ENCODE measurements around the gene DENND1A. TPM values are rescaled to one million over a fixed set of nuclear protein-coding genes. Genes with fewer than 3 reads are reported as not detected.

The DENND1A gene
- total RNA-seq, 1 donor from 2014 or later, result 13.9 TPM

DNA sequence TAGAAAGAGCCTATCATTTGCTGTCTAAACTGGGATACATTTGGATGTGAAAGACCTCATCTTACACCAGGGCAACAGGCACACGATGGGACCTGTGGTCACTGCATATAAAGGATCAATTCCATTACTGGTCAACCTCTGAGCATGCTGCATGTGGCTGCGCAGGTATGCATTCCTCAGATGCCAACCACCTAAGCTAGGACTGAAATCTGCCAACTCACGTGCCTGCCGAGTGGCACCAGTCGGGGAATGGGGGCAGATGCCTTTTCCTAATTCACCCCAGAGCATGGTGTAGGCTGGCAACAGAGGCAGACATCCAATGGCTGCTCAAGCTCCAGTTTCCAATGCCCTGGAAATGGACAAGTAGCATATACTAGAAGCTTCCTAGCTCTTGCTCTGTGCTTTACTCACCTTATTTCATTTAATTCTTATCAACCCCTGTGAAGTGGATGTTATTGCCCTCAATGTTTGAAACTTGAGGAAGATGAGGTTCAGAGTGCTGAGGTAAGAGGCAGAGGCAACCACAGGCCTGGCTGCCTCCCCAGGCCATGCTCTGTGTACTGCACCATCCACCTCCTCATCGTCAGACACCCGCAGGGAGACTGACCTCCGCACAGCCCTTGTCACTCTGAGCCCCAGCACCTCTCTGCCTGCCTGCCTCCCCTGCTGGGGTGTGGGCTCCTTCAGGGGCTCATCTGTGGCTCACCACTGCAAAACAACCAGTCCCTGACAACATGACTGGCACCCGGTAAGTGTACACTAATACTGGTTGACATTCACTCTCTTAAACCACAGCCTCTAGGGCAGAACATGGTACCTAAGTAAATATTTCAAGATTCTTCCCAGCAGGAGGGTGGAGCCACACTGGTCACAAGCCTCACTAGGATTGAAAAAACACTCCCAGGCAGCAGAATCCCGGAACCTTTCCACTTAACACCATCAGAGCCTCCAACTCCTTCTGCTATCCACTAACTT is 345.4 kb downstream of the DENND1A start:
- TF ChIP-seq, protein P1, sequence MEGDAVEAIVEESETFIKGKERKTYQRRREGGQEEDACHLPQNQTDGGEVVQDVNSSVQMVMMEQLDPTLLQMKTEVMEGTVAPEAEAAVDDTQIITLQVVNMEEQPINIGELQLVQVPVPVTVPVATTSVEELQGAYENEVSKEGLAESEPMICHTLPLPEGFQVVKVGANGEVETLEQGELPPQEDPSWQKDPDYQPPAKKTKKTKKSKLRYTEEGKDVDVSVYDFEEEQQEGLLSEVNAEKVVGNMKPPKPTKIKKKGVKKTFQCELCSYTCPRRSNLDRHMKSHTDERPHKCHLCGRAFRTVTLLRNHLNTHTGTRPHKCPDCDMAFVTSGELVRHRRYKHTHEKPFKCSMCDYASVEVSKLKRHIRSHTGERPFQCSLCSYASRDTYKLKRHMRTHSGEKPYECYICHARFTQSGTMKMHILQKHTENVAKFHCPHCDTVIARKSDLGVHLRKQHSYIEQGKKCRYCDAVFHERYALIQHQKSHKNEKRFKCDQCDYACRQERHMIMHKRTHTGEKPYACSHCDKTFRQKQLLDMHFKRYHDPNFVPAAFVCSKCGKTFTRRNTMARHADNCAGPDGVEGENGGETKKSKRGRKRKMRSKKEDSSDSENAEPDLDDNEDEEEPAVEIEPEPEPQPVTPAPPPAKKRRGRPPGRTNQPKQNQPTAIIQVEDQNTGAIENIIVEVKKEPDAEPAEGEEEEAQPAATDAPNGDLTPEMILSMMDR (IDR thresholded peaks at IDR 0.05; ENCODE audit: partially characterized antibody, unreplicated experiment), result no peak
- no peak for DNase-seq
- Mint-ChIP-seq H3K27ac (ENCODE audit: unreplicated experiment) (no peak overlapping the region), H3K36me3 (ENCODE audit: unreplicated experiment) (peaks cover 17% of the 10 kb centered on the region), H3K4me1 (ENCODE audit: low read depth, unreplicated experiment) (peaks cover 2% of the 10 kb centered on the region), H3K9me3 (ENCODE audit: unreplicated experiment) (peaks cover 6% of the 10 kb centered on the region), H3K27me3 (ENCODE audit: unreplicated experiment) (peaks cover 2% of the 10 kb centered on the region), H3K4me3 (ENCODE audit: unreplicated experiment) (no peak overlapping the region)

DNA sequence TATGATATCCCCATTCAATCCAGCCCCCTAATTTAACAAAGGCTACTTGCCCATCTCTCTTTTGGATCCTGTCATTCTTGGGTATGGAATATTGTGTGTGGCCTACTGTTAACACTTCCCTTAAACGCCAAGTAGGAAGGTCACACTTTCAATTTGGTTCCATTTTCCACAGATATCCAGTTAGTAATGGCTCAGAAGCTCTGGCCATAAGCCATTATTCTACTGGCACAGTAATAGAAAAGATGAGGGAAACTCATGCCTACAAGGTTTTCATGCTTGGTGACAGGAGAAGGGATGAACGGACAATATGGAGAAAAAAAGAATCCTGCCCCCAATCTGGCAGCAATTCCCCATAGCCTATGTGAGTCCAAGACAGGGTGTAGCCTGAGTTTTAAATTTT is 346.3 kb downstream of the DENND1A start:
- peaks cover 2% of the 10 kb centered on the region for H3K27me3 Mint-ChIP-seq (ENCODE audit: unreplicated experiment)

DNA sequence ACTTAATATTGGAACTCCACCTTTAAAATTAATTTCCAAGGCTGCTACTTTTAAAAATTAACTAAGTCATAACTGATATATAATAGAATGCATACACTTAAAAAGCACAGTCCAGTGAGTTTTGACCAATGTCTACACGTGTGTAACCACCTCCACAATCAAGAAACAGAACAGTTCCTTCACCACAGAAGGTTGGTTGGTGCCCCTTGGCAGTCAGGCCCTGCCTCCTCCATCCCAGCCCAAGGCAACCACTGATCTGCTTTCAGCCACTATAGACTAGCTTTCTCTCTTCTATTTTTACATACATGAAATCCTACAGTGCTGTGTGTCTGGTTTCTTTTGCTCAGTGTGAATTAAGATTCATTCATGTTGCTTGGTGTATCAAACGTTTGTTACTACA is 358.7 kb downstream of the DENND1A start:
- H3K27me3 Mint-ChIP-seq (ENCODE audit: unreplicated experiment), result no peaks in the 10 kb centered on the region
- TF ChIP-seq, protein P1 (IDR thresholded peaks at IDR 0.05; ENCODE audit: partially characterized antibody, unreplicated experiment), result no peak
- H3K9me3 Mint-ChIP-seq (ENCODE audit: unreplicated experiment), result no peaks in the 10 kb centered on the region
- H3K27ac Mint-ChIP-seq (ENCODE audit: unreplicated experiment), result no peak overlapping the region
- H3K36me3 Mint-ChIP-seq (ENCODE audit: unreplicated experiment), result peaks cover 7% of the 10 kb centered on the region
- DNase-seq, result no peak
- H3K4me3 Mint-ChIP-seq (ENCODE audit: unreplicated experiment), result no peak overlapping the region
- H3K4me1 Mint-ChIP-seq (ENCODE audit: low read depth, unreplicated experiment), result peaks cover 9% of the 10 kb centered on the region

More for the DNA sequence above, 346.3 kb downstream of the DENND1A start:
- Mint-ChIP-seq H3K4me1 (ENCODE audit: low read depth, unreplicated experiment) (no peaks in the 10 kb centered on the region), H3K4me3 (ENCODE audit: unreplicated experiment) (no peak overlapping the region), H3K9me3 (ENCODE audit: unreplicated experiment) (peaks cover 6% of the 10 kb centered on the region), H3K27ac (ENCODE audit: unreplicated experiment) (no peak overlapping the region), H3K36me3 (ENCODE audit: unreplicated experiment) (peaks cover 17% of the 10 kb centered on the region)
- no peak for DNase-seq
- TF ChIP-seq, protein P1 (IDR thresholded peaks at IDR 0.05; ENCODE audit: partially characterized antibody, unreplicated experiment), result no peak

DNA sequence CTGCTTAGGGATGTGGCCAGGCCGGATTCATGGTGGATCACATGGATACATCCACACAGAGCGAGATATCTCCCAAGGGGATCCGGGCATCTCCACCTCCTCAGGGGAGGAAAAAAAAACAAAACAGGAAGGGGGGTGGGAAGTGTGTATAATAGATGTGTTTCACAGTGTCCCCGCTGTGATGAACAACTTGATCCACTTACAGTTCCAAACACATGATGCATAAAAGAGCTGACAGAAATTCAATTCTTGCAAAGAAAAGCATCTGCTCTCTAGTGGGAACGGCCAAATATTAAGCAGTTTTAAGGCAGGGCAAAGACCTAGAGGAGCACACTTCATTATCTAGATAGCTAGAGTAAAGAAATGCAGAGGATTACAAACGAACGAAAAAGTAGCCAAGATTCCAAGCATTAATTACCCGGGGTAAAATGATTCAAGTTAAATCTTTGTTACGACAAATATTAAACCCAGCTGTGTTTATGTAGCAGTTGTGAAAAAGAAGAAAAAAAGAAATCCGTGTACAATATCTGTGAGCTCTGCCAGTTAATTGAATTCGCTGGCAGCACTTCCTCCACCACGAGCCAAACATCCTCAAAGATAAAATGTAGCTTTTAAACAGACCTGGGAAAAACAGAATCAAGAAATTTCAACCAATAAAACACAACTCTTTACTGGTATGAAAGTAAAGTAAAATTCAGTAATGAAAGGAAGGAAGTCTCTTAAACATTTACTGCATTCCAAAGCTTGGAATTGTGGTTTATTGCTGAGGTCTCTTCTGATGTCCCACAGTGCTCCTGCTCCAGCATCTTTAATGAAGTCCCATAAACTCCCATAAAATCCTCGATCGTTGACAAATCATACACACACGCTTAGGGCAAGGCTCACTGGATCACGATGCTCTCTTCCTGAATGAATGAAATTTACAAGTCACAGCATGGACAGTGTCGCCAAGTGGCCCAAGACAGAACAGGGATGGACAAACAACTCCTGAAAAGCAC is 360.9 kb downstream of the DENND1A start:
- DNase-seq, result no peak
- no peaks in the 10 kb centered on the region for H3K27me3 Mint-ChIP-seq (ENCODE audit: unreplicated experiment)
- TF ChIP-seq, protein P1 (IDR thresholded peaks at IDR 0.05; ENCODE audit: partially characterized antibody, unreplicated experiment), result no peak
- H3K4me1 Mint-ChIP-seq (ENCODE audit: low read depth, unreplicated experiment), result peaks cover 9% of the 10 kb centered on the region
- no peaks in the 10 kb centered on the region for H3K36me3 Mint-ChIP-seq (ENCODE audit: unreplicated experiment)
- no peaks in the 10 kb centered on the region for H3K9me3 Mint-ChIP-seq (ENCODE audit: unreplicated experiment)
- H3K27ac Mint-ChIP-seq (ENCODE audit: unreplicated experiment), result no peak overlapping the region
- no peak overlapping the region for H3K4me3 Mint-ChIP-seq (ENCODE audit: unreplicated experiment)

All from glutamatergic neuron (in vitro differentiated cells).